WERI-Rb-1 (cell line): ENCODE measurements around the gene PRKAG2.
"Not testable (repeated sequence)": the region's sequence is repeated elsewhere in the genome, so short reads cannot be mapped to it uniquely, and the experiment has no call there.

Source experiments
- DNase-seq: peaks from one replicate; pipeline ENCODE4 v3.0.0-alpha.2; 2020
- H3K27ac ChIP-seq: fragments of 250-450 bp; sonication (Bioruptor Pico); 2 replicates; pipeline ENCODE4 v1.5.1; 2020; ENCODE audit warnings: mild to moderate bottlenecking, moderate library complexity
- H3K27me3 ChIP-seq: fragments of 250-450 bp; sonication (Bioruptor Pico); 2 replicates; pipeline ENCODE4 v1.5.1; 2021; ENCODE audit warnings: mild to moderate bottlenecking, low read depth, moderate library complexity; ENCODE audit not compliant: insufficient read depth, severe bottlenecking
- H3K36me3 ChIP-seq: fragments of 250-450 bp; sonication (Bioruptor Pico); 2 replicates; pipeline ENCODE4 v1.5.1; 2020; ENCODE audit warnings: mild to moderate bottlenecking, moderate library complexity
- H3K4me3 ChIP-seq: 2 replicates; pipeline ENCODE4 v1.5.1; 2011; ENCODE audit warnings: low read depth, mild to moderate bottlenecking, control low read depth, low read length
- H3K9me3 ChIP-seq: fragments of 250-450 bp; sonication (Bioruptor Pico); 2 replicates; pipeline ENCODE4 v1.5.1; 2021; ENCODE audit warnings: mild to moderate bottlenecking, moderate library complexity; ENCODE audit not compliant: severe bottlenecking
- CTCF ChIP-seq: IDR thresholded peaks from 2 replicates; pipeline ENCODE4 v1.5.1; 2011; ENCODE audit warnings: low read depth, mild to moderate bottlenecking, control low read depth, inconsistent platforms, low read length

PRKAG2 gene

GRCh38 chr7:151586531-151587260 lies 290.2 kb downstream of the PRKAG2 start:
- Histone ChIP-seq H3K9me3 (no peaks in the 10 kb centered on the region), H3K4me3 (no peak overlapping the region), H3K36me3 (no peaks in the 10 kb centered on the region), H3K27me3 (no peaks in the 10 kb centered on the region), H3K27ac (no peak overlapping the region)
- no peak for TF ChIP-seq CTCF
- no peak for DNase-seq

GRCh38 chr7:151585744-151586393 lies 291.0 kb downstream of the PRKAG2 start:
- H3K4me3 ChIP-seq, result no peak overlapping the region
- H3K27me3 ChIP-seq, result no peaks in the 10 kb centered on the region
- DNase-seq, result no peak
- H3K36me3 ChIP-seq, result no peaks in the 10 kb centered on the region
- H3K9me3 ChIP-seq, result no peaks in the 10 kb centered on the region
- TF ChIP-seq CTCF, result no peak
- no peak overlapping the region for H3K27ac ChIP-seq

GRCh38 chr7:151581741-151582140 lies 295.2 kb downstream of the PRKAG2 start:
- H3K27me3 ChIP-seq, result no peaks in the 10 kb centered on the region
- H3K36me3 ChIP-seq, result no peaks in the 10 kb centered on the region
- no peak overlapping the region for H3K27ac ChIP-seq
- peaks cover 10% of the 10 kb centered on the region for H3K9me3 ChIP-seq
- no peak for TF ChIP-seq CTCF
- DNase-seq, result no peak
- H3K4me3 ChIP-seq, result no peak overlapping the region

- no peak for DNase-seq
These were observed 297.3 kb downstream of the PRKAG2 start for GRCh38 chr7:151579644-151580043.

GRCh38 chr7:151575410-151575809 lies 301.5 kb downstream of the PRKAG2 start:
- no peak overlapping the region for H3K27ac ChIP-seq
- H3K9me3 ChIP-seq, result peaks cover 10% of the 10 kb centered on the region
- no peak for DNase-seq
- H3K36me3 ChIP-seq, result no peaks in the 10 kb centered on the region
- TF ChIP-seq CTCF, result no peak
- no peaks in the 10 kb centered on the region for H3K27me3 ChIP-seq
- no peak overlapping the region for H3K4me3 ChIP-seq

More at GRCh38 chr7:151579644-151580043, 297.3 kb downstream of the PRKAG2 start:
- Histone ChIP-seq H3K27me3 (no peaks in the 10 kb centered on the region), H3K9me3 (peaks cover 10% of the 10 kb centered on the region), H3K27ac (no peak overlapping the region), H3K36me3 (no peaks in the 10 kb centered on the region), H3K4me3 (no peak overlapping the region)
- no peak for TF ChIP-seq CTCF

- DNase-seq, H3K36me3 ChIP-seq, H3K4me3 ChIP-seq, H3K27me3 ChIP-seq, H3K9me3 ChIP-seq, H3K27ac ChIP-seq: not testable (repeated sequence)
These were observed 303.9 kb downstream of the PRKAG2 start for GRCh38 chr7:151573046-151573445.
